ENCODE data around the gene SNRK.

SNRK gene, protein sequence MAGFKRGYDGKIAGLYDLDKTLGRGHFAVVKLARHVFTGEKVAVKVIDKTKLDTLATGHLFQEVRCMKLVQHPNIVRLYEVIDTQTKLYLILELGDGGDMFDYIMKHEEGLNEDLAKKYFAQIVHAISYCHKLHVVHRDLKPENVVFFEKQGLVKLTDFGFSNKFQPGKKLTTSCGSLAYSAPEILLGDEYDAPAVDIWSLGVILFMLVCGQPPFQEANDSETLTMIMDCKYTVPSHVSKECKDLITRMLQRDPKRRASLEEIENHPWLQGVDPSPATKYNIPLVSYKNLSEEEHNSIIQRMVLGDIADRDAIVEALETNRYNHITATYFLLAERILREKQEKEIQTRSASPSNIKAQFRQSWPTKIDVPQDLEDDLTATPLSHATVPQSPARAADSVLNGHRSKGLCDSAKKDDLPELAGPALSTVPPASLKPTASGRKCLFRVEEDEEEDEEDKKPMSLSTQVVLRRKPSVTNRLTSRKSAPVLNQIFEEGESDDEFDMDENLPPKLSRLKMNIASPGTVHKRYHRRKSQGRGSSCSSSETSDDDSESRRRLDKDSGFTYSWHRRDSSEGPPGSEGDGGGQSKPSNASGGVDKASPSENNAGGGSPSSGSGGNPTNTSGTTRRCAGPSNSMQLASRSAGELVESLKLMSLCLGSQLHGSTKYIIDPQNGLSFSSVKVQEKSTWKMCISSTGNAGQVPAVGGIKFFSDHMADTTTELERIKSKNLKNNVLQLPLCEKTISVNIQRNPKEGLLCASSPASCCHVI

DNA sequence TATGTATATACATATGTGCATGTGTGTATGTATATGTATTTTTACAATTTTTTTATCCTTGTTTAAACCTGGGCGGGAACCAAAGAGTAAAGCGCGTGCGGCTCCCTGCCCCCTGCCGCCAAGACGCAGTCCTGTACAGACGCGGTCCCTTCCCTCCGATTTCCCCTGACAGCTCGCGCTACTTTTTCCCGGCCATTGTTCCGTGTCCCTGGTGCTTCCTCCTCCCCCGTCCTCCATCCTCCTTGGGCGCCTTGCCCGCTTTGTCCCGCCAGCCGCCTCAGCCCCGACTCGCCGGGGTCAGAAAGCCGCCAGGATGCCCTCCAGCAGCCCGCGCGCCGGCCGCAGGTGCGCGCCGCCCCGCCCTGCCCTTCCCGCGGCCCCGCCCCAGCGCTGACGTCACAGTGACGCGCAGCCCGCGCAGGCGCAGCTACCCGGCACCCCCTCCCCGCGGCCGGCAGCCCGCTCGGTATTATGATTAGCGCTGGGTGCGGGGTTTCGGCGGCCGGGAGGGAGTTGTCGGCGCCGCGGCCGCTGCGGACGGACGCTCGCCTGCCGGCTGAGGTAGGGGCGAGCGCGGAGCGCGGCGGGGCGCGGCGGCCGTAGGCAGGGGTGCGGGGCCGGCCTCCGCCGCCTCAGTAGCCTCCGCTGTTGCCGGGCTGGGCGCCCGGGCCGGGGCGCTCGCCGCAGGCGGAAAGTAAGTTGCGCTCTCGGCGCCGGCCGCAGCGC, at the start of gene SNRK:
TSS of gene SNRK (plus strand) at position 426 of the 726 bp plus-strand sequence. CDS start 16,664 bp downstream, outside the sequence.
- DNase-seq: peak; percentile 70 to 74

DNA sequence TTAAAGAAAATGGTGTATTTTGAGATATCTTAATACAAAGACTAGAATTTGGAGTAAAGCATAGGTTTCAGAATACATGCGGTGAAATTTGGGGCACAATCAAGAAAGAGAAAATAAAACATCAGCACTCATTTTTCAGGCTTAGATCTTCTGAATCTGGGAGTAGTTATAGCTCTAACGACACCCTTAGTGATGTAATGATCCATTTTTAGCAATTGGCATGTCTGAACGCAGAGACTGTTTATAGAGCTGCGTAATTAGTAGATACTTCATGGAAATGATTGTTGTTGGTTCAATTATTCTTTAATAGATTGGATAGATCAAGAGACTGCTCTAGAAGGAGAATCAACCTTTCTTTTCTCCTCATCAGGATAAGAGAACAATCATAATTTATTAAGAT, 47.5 kb upstream of the SNRK start:
- no peak for DNase-seq

DNA sequence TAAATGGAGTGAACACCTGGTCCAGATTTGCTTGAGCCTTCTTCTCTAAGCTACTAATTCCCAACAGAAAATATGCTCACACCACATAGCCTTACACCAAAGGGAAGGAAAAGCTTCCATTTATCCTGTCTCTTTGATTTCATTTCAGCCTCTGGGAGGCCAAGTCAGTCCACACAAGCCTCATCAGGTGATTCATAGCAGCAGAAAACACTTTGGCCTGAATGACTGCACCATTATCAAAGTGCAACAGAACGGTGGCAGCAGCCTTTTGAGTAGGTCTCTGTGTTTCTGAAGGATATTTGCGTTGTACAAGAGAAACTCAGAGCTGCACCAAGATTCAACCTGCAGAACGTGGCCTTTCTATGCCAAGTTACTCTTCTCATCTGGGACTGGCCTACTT, 46.6 kb upstream of the SNRK start:
- no peak for DNase-seq

DNA sequence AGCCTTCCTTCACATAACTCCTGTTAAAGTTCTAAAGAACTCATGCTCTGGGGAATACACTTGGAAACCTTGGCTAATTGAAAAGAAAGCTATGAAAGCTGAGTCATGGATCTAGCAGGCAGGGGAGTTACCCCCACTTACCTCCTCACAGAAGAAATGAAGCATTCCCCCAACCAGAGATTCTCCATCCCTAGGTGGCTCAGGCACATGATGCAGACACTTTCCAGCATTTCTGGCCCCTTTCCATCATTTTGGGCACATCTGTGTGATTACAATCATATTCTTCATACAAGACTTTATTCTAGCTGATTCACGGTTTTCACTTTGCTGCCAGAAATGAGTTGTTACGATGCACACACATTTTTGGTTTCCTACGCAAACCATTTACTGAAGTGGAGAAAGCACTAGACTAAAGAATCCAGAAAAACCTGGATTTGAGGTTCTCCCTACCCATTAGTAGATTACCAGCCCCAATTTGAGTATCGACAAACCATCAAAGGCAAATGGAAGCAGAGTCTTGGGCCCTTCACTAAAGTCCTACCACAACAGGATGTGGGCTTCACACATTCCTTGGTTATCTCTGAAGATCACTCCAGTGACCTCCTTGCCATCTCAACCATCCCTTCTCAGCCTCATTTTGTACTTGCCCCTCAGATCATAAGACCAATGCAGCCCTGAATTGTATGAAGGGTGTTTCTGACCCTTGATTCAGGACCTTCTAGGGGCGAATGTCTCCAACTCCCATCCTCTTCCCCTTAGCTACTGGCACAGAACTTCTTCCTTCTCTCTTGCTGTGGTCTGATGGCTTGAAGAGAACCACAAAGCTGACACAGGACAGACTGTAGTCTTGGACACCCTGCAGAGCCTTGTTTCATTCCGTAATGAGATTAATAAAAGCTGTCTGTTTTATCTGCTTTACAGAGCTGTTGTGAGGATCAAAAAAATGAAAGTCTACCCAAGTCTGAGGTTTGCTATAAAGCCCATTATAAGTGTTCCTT, 42.5 kb upstream of the SNRK start:
- DNase-seq: no peak

DNA sequence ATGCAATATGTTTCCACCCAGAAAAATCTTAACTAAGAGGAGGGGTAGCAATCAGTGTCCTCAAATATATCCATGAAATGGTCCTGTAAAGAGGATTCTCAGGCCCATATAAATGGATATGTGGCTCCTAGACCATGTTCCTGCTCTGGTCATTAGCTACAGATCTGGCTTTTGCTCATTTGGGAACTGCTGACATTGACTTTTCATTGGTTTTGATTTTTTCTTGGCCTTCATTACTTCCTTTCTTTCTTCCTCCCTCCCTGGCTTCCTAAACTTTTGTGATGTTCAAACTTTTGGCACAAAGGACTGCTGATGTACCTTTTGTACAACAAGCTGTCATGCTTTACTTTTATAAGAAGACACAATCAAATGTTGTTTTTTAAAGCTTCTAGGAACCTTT, 41.6 kb upstream of the SNRK start:
- no peak for DNase-seq

DNA sequence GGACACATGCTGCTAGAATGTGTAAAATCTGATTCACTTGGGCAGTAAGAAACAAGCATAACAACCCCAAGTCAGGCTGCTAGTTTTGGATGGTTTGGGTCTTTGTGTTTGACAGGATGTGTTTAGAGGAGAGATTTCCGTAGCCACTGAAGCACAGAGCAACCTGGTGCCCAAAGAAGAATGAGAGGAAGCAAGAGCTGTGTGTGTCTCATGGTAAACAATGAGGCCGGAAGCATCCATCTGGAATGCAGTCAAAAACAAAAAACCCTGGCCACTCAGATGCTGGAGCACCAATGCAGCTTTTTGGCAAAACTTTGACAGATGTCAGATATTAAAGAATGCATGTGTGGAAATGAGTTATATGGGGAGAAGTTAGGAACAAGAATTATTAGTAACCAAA, 39.4 kb upstream of the SNRK start:
- DNase-seq: no peak

DNA sequence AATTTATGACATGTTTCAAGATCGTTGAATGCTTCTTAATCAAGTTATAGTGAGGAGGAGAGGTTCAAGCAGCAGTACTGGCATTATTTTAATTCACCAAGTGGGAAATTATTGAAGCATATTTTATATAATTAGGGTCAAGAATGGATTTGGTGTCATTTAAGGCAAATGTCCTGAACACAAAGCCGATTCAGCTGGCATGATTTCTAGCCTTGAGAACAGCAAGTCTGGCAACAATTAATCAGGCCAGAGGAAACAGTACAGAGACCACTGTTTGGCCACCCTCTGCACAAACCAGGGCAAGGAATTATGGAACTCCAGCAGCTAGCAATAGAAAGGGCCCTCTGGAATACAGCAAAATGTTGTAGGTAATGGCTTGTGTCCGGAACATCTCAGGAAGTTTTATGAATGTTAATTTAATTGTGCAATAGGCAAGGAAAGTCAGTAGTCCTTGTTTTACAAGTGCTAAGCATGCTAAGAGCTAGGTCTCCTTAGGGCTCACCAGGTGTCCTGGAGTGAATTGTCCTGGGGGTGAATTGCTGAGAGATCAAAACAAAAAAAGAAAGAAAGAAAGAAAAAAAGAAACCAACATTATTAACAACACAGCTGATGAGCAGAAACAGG, 38.7 kb upstream of the SNRK start:
- no peak for DNase-seq

DNA sequence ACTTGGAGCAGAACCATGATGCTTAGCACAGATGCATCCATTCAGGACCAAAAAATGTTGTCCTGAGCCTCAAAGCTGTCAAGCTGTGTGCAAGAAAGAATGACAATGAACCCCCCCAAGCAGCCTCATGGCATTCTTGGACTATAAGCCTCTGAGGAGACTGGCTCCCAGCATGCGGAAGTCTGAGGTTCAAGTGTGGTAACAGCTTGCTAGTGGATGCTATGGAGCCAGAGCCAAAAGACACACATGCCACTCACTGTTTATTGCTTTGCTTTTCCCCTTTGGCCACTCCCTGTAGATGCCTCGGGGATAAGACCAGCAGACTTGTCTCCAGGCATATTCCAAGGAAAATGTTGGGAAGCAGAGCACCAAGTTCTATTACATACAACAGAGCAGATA, 38.2 kb upstream of the SNRK start:
- no peak for DNase-seq

DNA sequence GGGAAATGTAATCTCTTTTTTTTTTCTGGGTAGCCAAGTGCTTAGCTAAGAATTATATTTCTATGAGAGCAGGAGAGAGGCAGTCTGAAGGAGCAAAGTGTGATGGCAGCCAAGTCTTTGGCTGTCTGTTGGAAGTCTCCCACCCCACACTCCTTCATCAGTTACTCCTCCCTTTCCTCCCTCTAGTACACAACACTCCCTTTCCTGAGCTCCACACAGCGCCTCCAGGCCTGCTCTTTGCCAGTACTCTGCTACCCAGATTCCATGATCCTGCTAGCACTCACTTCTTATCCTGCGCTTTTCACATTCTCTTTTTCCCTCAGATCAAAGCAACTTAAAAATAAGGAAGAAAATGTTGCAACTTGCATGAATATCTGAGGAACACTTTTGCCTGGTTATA, 37.4 kb upstream of the SNRK start:
- no peak for DNase-seq

DNA sequence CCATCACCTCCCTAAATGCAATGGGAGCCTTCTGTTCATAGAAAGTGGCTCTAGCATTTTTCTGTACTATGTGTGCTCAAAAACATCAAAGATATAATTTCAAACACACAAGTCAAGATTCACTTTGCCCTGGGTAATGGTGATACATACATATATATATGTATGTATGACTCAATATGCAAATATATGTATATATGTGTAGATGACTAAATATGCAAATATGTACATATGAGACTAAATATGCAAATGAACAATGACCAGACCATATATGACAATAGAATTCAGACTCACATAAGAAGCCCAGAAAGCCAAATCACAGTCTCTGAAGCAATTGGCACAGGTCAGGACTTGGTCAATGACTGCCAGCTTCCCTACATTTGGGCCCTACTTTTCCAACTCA, 36.9 kb upstream of the SNRK start:
- DNase-seq: no peak

DNA sequence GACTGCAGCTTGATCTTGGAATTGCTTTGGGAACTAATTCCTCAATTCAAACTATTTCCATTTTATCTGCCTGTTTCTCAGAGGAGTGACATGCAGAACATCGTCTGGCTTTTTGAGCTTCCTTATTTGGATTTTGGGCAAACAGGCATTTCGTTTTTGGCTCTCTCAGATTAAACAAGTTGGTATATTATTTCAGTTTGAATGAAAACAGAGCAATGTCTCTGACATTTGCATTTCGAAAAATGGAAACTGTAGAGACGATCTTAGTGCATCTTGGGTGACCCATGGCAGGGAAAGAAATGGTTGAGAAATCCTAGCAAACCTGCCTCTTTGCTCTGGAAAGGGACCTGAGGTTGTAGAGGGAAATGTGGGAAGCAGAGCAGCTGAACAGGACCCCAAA, 33.0 kb upstream of the SNRK start:
- DNase-seq: no peak

DNA sequence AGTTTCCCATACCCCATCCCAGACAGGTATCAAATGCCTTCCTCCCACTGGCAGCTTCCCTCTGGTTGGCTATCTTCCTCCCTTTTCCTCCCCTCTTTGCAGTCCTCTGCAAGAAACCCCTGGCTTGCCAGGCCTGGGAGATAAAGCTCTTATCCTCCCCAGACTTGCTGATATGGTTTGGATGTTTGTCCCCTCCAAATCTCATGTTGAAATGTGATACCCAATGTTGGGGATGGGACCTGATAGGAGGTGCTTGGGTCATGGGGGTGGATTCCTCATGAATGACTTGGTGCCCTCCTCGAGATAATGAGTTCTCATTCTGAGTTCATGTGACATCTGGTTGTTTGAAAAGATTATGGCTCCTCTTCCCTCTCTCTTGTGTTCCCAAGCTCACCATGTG, 32.2 kb upstream of the SNRK start:
- DNase-seq: no peak

DNA sequence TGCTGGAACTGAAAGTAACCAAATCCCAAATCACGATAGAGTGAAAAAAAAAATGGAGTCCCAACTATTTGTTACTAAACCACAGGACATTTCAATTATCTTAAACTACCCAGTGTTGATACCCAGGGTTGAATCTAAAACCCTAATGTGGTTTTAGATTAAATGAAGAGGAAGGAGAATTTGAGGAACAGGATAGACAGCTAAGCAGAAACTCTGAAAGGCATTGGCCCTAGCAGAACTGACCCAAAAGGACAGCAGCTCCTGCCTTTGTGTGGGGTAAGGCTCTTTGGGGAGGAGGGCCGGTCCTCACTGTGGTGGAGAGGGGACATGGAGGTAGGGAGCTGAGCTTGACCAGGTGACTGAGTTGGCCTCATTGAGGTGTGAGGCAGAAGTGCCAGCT, 30.7 kb upstream of the SNRK start:
- DNase-seq: peak; percentile 63 to 72

DNA sequence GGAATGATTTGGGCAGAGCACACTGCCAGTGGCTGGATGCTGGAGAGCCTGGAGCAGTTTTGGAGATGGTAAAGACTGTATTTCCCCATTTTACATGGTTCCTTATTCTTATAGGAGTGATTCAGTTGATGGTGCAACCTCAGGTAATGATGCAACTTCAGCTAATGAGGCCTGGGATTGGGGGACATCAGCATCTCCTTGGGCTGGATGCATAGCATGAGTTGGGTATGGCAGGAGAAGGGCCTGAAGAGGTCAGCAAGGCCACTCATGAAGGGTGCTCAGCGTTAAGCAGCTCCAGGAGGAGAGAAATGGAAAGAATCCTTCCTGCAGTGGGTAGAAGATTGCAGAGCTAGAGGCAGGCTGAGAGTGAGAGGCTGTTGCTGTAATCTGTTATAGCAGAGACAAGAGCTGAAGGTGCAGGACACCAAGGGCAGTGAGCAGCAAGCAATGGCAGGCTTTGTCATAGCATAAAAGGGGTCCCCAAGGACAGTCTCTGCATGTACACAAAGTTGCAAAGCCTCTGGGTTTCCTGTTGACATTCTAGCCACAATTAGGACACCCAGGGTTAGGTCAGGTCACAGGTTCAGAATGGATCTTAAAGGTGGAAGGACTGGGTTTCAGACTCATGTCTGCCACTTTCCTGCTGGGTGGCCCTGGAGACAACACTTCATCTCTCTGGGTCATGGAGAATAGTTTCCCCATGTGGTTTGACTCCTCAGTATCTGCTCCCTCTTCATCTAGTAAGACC, 29.5 kb upstream of the SNRK start:
- peak; percentile 96 to 98 for DNase-seq

DNA sequence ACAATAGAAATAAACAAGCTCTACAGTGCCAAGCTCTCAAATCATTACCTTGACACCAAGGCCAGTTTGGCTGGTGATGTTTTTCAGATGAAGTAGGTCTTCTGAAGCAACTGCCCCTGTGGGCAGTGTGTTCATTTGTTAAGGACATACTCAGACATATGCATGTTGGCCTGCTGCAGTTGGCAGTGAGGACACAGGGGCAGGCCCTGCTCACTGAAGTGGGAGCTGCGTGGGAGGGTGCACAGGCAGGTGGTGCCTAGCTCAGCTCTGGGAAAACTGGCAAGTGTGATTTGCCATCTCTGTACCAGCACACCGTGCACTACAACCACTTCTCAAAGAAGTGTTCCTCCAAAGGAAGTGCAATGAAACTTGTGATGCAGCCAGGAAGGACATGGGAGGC, 28.5 kb upstream of the SNRK start:
- no peak for DNase-seq

DNA sequence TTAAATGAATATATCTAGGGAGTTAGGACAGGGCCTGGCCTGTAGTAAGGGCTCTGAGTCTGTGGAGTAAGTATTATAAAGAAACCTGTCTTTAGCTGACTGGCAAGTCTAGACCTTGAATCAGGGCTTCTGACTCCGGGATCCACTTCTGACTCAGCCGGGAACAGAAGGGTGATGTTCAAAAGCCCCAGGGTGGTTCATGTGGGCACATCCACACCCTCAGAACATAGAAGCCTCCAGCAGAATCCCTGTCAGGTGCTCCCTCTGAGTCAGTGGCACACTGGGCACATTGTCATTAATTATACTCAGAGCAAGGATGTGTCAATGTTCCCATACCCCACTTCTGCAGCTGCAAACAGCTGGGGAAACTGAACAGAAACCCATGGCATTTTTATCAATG, 26.7 kb upstream of the SNRK start:
- no peak for DNase-seq

DNA sequence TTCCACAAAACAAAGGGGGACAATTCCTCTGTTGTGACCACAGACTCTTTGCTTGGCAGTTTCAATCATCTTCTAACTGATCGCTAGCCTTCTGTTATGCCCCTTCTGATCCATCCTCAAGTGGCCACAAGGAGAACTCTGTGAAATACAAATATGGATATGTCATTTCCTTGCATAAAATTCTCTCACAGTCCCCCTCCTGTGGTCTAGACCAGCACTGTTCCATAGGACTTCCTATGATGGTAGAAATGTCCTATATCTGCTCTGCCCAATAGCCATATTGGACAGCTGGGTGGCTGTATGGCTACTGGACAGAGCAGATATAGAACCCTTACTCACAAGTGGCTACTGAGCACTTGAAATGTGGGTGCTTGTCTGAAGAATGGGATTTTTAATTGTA, 25.9 kb upstream of the SNRK start:
- no peak for DNase-seq

DNA sequence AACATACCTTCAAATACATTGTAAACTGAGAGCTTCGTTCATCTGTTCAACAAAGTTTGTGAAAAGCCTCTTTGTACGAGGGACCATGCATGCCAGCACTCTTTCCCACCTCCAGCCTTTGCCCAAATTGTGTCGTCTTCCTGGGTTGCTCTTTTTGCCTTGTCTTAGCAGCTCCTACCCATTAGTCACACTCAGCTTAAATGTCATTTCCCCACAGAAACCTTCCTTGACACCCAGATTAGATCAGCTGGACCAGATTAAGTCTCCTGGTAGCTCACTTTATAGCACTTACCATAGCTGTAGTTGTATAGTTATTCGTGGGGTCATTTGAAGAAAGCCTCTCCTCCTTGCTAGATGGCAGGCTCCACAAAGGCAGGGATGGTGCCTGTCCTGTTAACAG, 24.1 kb upstream of the SNRK start:
- no peak for DNase-seq

DNA sequence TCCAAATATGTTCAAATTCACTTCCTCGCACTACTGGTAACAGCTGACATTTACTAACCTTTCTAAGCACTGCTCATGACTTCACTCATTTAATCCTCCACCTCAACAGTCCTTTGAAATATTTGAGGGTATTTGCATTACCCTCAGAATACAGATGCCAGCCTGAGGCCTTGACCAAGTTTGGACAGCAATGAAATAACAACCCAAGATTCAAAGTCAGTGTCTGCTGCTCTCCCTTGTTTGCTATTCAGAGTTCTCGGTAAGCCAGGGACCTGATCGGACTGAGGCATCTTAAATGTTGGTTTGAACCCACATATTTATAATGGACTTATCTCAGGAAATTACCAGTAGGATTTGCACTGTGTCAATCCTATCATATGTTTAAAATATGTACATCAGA, 19.9 kb upstream of the SNRK start:
- DNase-seq: no peak

DNA sequence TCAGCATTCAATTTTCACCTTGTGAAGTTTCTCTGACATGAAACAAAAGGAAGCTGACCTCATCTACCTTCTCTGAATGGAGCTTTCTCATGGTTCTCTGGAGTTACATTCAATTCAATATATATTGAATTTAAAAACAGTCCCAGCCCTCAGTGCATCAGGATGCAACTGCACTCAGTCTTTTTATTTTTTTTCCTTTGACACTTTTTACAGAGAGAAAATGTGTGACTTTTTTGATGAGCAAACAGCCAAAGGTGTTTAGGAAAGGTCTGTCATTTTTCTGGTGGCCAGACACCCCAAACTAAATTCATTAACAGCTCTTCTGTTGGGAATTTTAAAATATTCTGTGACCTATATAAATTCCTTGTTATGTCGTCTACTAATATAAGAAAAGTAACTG, 19.3 kb upstream of the SNRK start:
- no peak for DNase-seq

DNA sequence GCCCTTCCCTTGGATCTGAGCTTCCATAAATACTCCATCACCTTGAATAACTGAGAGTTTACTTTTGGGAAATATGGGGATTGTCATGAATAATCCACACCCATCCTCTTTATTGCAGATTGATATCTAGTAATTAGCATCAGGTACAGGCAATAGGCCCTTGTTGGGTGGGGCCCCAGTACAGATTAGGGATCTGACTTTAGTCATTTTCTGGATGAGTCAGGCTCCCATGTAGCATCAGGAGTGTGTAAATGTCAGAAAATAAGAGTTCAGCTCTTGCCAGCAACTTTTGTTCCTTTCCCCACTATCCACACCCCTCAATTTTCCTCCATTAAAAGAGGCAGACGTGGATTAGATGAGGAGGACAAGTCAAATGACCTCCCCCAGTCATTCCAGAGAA, 17.7 kb upstream of the SNRK start:
- DNase-seq: no peak

All from AML-193 (cell line).